Stimulated activated naive CD4-positive, alpha-beta T cell (primary cell): ENCODE data around the gene SP100.

Source experiments
- DNase-seq, 6 experiments: peaks; one replicate each; lab custom pipeline; 2025; lab: John Stamatoyannopoulos, UW

Gene SP100

GRCh38 chr2:230542751-230543150 lies 126.8 kb downstream of the SP100 start:
- DNase-seq, result no peak

GRCh38 chr2:230552181-230552580 lies 136.2 kb downstream of the SP100 start:
- no peak for DNase-seq

GRCh38 chr2:230557065-230557464 lies 141.1 kb downstream of the SP100 start:
- DNase-seq, result no peak

GRCh38 chr2:230564805-230565779 lies 149.1 kb downstream of the SP100 start:
- DNase-seq, result no peak

GRCh38 chr2:230569298-230569697 lies 153.3 kb downstream of the SP100 start:
- no peak for DNase-seq

- DNase-seq, result no peak
Observed at GRCh38 chr2:230570987-230571386, 155.0 kb downstream of the SP100 start.

- peak in 1 of 6 experiments; percentile 6 for DNase-seq
Observed at GRCh38 chr2:230575642-230576324, 159.8 kb downstream of the SP100 start.

- DNase-seq, result no peak
Observed at GRCh38 chr2:230577114-230577513, 161.1 kb downstream of the SP100 start.

GRCh38 chr2:230578106-230578505 lies 162.1 kb downstream of the SP100 start:
- no peak for DNase-seq

GRCh38 chr2:230582851-230583283 lies 166.9 kb downstream of the SP100 start:
- no peak for DNase-seq

- no peak for DNase-seq
Observed at GRCh38 chr2:230583581-230583980, 167.6 kb downstream of the SP100 start.

- no peak for DNase-seq
Observed at GRCh38 chr2:230586328-230586982, 170.5 kb downstream of the SP100 start.

GRCh38 chr2:230589025-230589424 lies 173.0 kb downstream of the SP100 start:
- DNase-seq, result no peak

- DNase-seq, result no peak
Observed at GRCh38 chr2:230589497-230590015, 173.6 kb downstream of the SP100 start.

GRCh38 chr2:230590333-230590732 lies 174.3 kb downstream of the SP100 start:
- no peak for DNase-seq

- DNase-seq, result no peak
Observed at GRCh38 chr2:230591850-230592249, 175.8 kb downstream of the SP100 start.

GRCh38 chr2:230592775-230593174 lies 176.8 kb downstream of the SP100 start:
- no peak for DNase-seq
